Skeletal muscle satellite cell (primary cell): ENCODE results near the gene ELK1.

Experiments used
- H3K27me3 ChIP-seq: 2 replicates; pipeline ENCODE4 v1.7.0; 2013; ENCODE audit warnings: low read length; ENCODE audit not compliant: control insufficient read depth, insufficient read depth
- H3K36me3 ChIP-seq: 2 replicates; pipeline ENCODE4 v1.7.0; 2013; ENCODE audit warnings: mild to moderate bottlenecking, control low read depth, low read length; ENCODE audit not compliant: insufficient read depth
- H3K4me1 ChIP-seq: 2 replicates; pipeline ENCODE4 v1.7.0; 2013; ENCODE audit warnings: low read length; ENCODE audit not compliant: control insufficient read depth, insufficient read depth
- H3K4me2 ChIP-seq: 2 replicates; pipeline ENCODE4 v1.7.0; 2013; ENCODE audit warnings: mild to moderate bottlenecking, low read length
- H3K4me3 ChIP-seq: 2 replicates; pipeline ENCODE4 v1.7.0; 2013; ENCODE audit warnings: low read length
- H3K9ac ChIP-seq: 2 replicates; pipeline ENCODE4 v1.7.0; 2013; ENCODE audit warnings: mild to moderate bottlenecking, low read depth, low read length, moderate library complexity
- H3K9me3 ChIP-seq: replicated peaks from 2 replicates; pipeline ENCODE4 v1.7.0; 2013; ENCODE audit warnings: mild to moderate bottlenecking, control low read depth, low read length

ELK1 gene

GRCh38 chrX:47644557-47645091 is 5.7 kb downstream of the ELK1 start:
- H3K9me3 ChIP-seq = no peaks in the 10 kb centered on the region
- peaks cover 13% of the 10 kb centered on the region for H3K36me3 ChIP-seq
- H3K4me2 ChIP-seq = no peak overlapping the region
- no peaks in the 10 kb centered on the region for H3K27me3 ChIP-seq
- peaks cover 10% of the 10 kb centered on the region for H3K4me1 ChIP-seq
- H3K4me3 ChIP-seq = no peak overlapping the region
- H3K9ac ChIP-seq = no peak overlapping the region

- no peak overlapping the region for H3K9ac ChIP-seq
- H3K4me2 ChIP-seq = no peak overlapping the region
- H3K4me1 ChIP-seq = peaks cover 7% of the 10 kb centered on the region
- peaks cover 12% of the 10 kb centered on the region for H3K36me3 ChIP-seq
- H3K27me3 ChIP-seq = no peaks in the 10 kb centered on the region
- H3K4me3 ChIP-seq = no peak overlapping the region
- no peaks in the 10 kb centered on the region for H3K9me3 ChIP-seq
Measured at GRCh38 chrX:47643926-47644325, 6.4 kb downstream of the ELK1 start.

- H3K36me3 ChIP-seq = peaks cover 31% of the 10 kb centered on the region
Measured at GRCh38 chrX:47638816-47639215, 11.5 kb downstream of the ELK1 start.

GRCh38 chrX:47637546-47638195 is 12.7 kb downstream of the ELK1 start:
- H3K9ac ChIP-seq = no peak overlapping the region
- H3K4me1 ChIP-seq = no peaks in the 10 kb centered on the region
- no peaks in the 10 kb centered on the region for H3K27me3 ChIP-seq
- no peaks in the 10 kb centered on the region for H3K9me3 ChIP-seq
- no peak overlapping the region for H3K4me2 ChIP-seq
- H3K36me3 ChIP-seq = peaks cover 26% of the 10 kb centered on the region
- H3K4me3 ChIP-seq = no peak overlapping the region

More at GRCh38 chrX:47638816-47639215, 11.5 kb downstream of the ELK1 start:
- Histone ChIP-seq H3K9me3 (no peaks in the 10 kb centered on the region), H3K27me3 (no peaks in the 10 kb centered on the region), H3K4me1 (no peaks in the 10 kb centered on the region), H3K9ac (no peak overlapping the region), H3K4me2 (no peak overlapping the region), H3K4me3 (no peak overlapping the region)

- Histone ChIP-seq H3K27me3 (no peaks in the 10 kb centered on the region), H3K4me2 (no peak overlapping the region), H3K9me3 (no peaks in the 10 kb centered on the region), H3K9ac (no peak overlapping the region), H3K4me3 (no peak overlapping the region), H3K4me1 (no peaks in the 10 kb centered on the region), H3K36me3 (peaks cover 22% of the 10 kb centered on the region)
Measured at GRCh38 chrX:47634871-47635575, 15.3 kb downstream of the ELK1 start.

- peaks cover 19% of the 10 kb centered on the region for H3K36me3 ChIP-seq
- no peak overlapping the region for H3K4me2 ChIP-seq
- no peak overlapping the region for H3K9ac ChIP-seq
- H3K4me3 ChIP-seq = no peak overlapping the region
- H3K4me1 ChIP-seq = no peaks in the 10 kb centered on the region
- no peaks in the 10 kb centered on the region for H3K27me3 ChIP-seq
- H3K9me3 ChIP-seq = no peaks in the 10 kb centered on the region
Measured at GRCh38 chrX:47633689-47634590, 16.4 kb downstream of the ELK1 start.

GRCh38 chrX:47632666-47633065 is 17.7 kb downstream of the ELK1 start:
- no peaks in the 10 kb centered on the region for H3K27me3 ChIP-seq
- no peaks in the 10 kb centered on the region for H3K4me1 ChIP-seq
- no peak overlapping the region for H3K9ac ChIP-seq
- H3K9me3 ChIP-seq = no peaks in the 10 kb centered on the region
- peaks cover 15% of the 10 kb centered on the region for H3K36me3 ChIP-seq
- H3K4me2 ChIP-seq = no peak overlapping the region
- H3K4me3 ChIP-seq = no peak overlapping the region

GRCh38 chrX:47631676-47632075 is 18.7 kb downstream of the ELK1 start:
- no peak overlapping the region for H3K4me3 ChIP-seq
- no peak overlapping the region for H3K4me2 ChIP-seq
- no peaks in the 10 kb centered on the region for H3K27me3 ChIP-seq
- H3K9ac ChIP-seq = no peak overlapping the region
- H3K36me3 ChIP-seq = peaks cover 12% of the 10 kb centered on the region
- no peaks in the 10 kb centered on the region for H3K9me3 ChIP-seq
- H3K4me1 ChIP-seq = no peaks in the 10 kb centered on the region

- H3K4me2 ChIP-seq = no peak within 1 kb of the TSS
- H3K27me3 ChIP-seq = no peaks in the 10 kb centered on the region
- H3K4me3 ChIP-seq = no peak within 1 kb of the TSS
- H3K9me3 ChIP-seq = no peaks in the 10 kb centered on the region
- peaks cover 3% of the 10 kb centered on the region for H3K36me3 ChIP-seq
- no peak within 1 kb of the TSS for H3K9ac ChIP-seq
- no peaks in the 10 kb centered on the region for H3K4me1 ChIP-seq
Measured at GRCh38 chrX:47629419-47630200, 20.8 kb downstream of the ELK1 start, which contains the start of gene CFP. TSS of gene CFP (minus strand) at chrX:47629930. CDS start at chrX:47629844, 86 bp downstream.

GRCh38 chrX:47628982-47629381 is 21.4 kb downstream of the ELK1 start:
- Histone ChIP-seq H3K9me3 (no peaks in the 10 kb centered on the region), H3K36me3 (no peaks in the 10 kb centered on the region), H3K27me3 (no peaks in the 10 kb centered on the region), H3K9ac (no peak overlapping the region), H3K4me2 (no peak overlapping the region), H3K4me3 (no peak overlapping the region), H3K4me1 (no peaks in the 10 kb centered on the region)
